Stimulated activated naive CD8-positive, alpha-beta T cell treated with anti-CD3 and anti-CD28 coated beads, Interleukin-15, Interleukin-2, amounts not matched to agents 100 U/mL and 50 U/mL, for 24 hours (primary cell): Measurements from ENCODE around the gene C16orf87.
"Not testable (repeated sequence)": the region's sequence is repeated elsewhere in the genome, so short reads cannot be mapped to it uniquely, and the experiment has no call there.

Experiments
- ATAC-seq: fragments of 150-1000 bp; cut with Tn5 transposase; one replicate; pipeline ENCODE4 v1.10.0; 2021
- DNase-seq: peaks from one replicate; pipeline ENCODE4 v3.0.0; 2021

The C16orf87 gene

DNA sequence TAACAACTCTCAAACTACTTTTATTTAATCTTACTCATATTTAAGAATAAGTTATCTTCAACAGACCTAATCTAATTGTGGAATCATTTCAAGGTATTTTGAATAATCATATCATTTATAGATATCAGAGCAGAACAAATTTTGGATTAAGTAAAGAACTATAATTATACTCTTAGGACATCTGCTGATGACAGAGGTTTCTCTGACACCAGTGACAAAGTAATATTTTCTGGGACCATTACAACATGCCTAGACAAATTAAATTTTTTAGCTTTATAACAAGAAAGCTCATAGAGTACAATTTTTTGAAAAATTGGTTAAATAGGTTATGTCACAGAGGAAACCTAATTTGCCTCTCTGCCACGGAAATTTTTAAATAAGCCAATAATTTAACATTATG lies 30.5 kb downstream of the C16orf87 start:
- ATAC-seq (no peak), DNase-seq (no peak)

DNA sequence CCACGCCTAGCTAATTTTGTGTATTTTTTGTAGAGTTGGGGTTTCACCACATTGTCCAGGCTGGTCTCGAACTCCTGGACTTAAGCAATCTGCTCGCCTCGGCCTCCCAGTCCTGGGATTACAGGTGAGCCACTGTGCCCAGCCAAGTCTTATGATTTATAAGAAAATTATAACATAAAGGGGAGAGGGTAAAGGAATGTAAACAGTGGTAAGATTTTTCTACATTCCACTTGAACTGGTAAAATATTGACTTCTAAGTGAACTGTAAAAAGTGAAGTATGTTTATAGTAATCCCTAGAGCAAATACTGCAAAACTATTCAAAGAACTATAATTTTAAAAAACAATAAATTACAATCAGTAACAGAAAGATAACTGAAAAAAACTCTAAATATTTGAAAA lies 33.5 kb downstream of the C16orf87 start:
- DNase-seq: no peak
- ATAC-seq: no peak

DNA sequence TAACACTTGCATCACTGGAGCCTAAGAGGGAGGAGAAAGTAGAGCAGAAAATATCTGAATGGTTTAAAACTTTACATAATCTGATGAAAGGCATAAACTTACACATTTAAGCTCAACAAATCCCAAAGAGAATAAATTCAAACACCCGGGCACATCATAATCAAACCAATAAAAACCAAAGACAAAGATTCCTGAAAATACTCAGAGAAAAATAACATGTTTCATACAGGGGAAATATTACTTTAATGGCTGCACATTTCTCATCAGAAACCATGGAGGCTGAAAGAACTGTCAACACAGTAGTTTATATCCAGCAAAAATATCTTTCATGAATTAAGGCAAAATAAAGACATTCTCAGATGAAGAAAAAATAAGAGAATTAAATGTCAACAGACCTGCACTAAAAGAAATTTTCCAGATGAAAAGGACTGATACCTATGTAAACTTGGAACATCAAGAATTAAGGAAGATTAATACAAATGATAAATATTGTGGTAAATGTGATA lies 34.2 kb downstream of the C16orf87 start:
- ATAC-seq (no peak), DNase-seq (no peak)

DNA sequence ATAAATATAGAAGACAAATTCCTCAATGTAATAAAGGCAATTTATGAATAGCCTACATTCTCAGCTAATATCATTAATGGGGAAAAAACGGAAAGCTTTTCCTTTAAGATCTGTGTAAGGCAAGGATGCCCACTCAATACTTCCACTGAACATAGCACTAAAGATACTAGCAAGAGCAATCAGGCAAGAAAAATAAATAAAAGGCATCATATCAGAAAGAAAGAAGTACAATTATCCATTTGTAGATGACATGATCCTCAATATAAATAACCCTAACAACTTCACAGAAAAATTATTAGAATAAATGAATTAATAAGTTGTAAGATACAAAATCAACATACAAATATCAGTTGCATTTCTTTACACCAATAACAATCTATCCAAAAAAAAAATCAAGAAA lies 37.1 kb downstream of the C16orf87 start:
- ATAC-seq (no peak), DNase-seq (no peak)

DNA sequence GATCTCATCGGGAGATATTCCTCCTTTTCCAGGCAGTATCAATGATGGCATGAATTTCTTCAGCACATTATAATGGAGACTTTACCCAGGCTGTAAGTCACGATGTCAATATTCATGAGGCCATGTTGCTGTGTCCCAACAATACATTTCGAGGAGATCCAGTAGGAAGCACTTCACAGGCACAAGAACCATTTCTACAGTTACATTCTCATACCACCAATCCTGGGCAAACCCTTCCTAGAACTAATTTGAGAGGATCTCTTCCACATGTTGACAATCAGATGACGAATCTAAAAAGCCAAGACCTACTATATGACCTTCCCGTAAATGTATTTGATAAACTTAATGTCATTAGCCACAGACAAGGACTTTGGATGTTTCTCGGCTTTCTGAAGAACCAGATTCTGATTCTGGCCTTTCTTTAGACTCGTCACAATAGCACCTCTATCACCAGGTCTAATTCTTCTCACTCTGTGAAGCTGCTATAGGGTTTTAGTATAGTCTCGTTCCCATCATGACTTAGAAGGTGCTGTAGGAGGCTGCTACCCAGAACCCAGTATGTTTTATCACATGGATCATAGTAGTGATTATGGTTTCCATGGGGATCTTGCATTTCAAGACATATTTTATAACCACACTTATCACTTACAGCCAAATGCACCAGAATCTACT lies 40.2 kb downstream of the C16orf87 start:
- no peak for DNase-seq
- no peak for ATAC-seq

DNA sequence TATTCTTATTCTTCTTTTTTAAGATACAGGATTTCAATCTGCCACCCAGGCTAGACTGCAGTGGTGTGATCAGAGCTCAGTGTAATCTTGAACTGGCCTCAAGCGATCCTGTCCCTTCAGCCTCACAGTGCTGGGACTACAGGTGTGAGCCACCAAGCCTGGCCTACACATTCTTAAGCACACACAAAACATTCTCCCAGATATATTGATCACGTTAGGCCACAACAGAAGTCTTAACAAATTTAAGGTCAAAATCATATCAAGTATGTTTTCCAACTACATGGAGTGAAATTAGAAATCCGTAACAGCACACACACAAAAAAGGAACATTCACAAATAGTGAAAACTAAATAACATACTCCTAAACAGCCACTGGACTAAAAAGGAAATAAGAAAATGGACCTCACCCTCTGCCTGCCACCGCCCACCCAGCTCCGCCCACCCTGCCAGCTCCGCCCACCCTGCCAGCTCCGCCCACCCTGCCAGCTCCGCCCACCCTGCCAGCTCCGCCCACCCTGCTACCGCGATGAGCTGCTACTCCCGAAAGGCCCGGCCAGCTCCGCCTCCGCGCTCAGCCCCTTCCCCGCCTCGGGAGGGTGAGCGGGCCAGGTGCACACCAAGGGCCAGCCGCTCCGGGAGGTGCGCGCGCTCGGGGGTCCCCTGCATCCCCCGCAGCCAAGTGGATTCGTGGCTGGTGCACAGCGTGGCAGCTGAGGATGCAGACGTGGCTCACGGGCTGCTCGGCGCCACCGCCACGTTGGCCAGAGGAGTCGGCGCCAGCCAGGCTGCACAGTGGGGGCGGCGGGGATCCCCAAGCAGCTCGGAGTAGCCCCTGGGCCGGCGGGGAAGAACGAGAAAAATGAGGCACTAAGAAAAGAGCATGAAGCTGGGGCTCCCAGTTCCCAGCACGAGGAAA lies 41.2 kb downstream of the C16orf87 start:
- ATAC-seq (peak; percentile 93), DNase-seq (peak; percentile 80)

DNA sequence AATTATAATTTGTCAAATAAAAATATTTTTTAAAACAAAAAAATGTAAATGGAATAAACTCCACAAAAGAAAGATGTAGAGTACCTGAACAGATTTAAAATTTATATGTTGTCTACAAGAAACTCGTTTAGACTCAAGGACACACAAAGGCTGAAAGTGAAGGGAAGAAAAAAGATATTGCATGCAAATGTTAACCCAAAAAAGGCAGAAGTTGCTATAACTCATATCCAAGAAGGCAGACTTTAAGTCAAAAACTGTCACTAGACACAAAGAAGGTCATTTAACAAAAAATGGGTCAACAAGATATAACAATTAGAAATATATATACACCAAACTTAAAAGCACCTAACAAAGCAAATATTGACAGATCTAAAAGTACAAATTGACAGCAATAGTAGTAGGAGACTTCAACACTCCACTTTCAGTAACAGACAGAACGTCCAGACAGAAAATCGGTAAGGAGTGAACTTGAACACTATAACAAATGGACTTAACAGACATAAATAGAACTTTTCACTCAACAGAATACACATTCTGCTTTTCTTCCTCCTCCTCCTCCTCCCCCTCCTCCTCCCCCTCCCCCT lies 42.0 kb downstream of the C16orf87 start:
- DNase-seq: no peak
- no peak for ATAC-seq

DNA sequence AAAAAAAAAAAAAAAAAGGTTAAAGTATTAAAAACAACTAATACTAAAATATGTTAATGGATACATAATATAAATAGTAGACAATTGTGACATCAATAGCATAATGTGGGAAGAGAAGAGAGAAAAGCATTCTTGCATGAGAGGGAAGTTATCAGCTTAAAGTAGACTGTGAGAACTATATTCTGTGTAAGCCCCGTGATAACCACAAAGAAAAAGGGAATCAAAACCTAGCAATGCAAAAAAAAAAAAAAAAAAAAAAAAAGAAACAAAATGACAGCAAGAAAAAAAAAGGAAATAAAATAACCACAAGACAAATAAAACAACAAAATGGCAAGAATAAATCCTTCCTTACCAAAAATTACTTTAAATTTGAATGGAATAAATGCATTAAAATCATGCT lies 43.1 kb downstream of the C16orf87 start:
- ATAC-seq (no peak), DNase-seq (no peak)

DNA sequence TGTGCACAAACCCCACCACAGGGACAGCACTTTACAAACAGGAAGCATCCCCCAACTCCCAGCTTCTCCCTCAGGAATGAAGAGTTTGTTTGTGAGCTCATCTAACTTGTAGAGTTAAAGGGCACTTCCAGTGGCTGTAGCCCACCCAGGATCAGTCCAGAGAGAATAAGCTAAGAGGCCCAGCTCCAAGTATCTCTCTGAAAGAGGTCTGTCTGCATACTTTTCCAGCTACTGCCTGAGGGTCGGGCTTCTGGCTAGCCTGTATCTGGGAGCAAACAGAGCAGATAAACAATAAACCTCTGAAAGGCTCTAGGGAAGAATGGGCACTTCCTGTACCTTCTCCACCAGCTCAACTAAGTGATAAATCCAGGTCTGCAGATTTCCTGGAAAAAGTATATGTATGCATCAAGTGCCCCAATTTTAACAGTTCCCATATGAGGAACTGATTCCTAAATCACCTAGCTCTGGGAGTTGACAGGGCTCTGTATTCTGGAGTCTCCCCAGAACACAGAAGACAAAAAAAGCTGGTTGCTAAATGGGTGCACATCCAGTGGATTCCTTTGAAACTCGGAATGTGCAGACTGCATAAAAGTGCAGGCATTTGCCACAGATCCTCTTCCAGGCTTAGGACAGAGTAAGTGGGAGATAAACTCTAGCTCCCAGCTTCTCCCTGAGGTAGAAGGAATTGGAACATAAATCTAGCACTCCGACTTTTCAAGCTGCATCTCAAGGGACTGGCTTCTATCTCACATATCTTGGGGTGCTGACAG lies 45.7 kb downstream of the C16orf87 start:
- ATAC-seq (no peak), DNase-seq (no peak)

DNA sequence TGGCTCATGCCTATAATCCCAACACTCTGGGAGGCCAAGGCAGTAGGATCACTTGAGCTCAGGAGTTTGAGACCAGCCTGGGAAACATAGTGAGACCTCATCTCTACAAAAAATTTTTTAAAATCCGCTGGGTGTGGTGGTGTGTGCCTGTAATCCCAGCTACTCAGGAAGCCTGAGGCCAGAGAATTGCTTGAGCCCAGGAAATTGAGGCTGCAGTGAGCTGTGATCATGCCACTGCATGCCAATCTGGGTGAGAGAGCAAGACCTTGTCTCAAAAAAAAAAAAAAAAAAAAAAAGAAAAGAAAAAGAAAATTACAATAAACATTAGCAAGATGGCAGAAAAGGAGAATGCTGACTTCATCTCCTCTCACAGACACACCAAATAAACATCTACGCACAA lies 46.4 kb downstream of the C16orf87 start:
- not testable (repeated sequence) for ATAC-seq, DNase-seq

DNA sequence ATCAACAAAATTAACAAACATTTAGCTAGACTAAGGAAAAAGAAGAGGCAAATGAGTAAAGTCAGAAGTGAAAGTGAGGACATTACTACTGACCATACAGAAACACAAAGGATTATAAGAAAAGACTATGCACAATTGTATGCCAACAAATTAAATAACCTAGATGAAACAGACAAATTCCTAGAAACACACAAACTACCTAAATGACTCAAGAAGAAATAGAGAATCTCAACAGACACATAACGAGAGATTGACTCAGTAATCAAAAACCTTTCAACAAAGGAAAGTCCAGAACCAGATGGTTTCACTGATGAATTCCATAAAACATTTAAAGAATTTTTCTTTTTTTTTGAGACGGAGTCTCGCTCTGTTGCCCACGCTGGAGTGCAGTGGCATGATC lies 47.2 kb downstream of the C16orf87 start:
- ATAC-seq: no peak
- no peak for DNase-seq

DNA sequence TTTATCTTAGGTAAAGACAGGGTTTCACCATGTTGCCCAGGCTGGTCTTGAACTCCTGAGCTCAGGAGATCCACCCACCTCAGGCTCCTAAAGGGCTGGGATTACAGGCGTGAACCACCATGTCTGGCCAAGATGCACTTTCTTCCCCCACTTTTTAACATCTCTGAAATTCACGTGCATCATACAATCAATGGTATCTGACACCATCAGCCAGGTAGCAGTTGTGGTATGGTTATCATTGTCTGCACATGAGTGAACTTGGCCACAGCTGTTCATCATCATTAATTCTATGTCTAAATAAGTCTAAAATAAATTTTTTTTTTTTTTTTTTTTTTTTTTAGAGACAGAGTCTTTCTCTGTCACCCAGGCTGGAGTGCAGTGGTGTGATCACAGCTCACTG lies 48.7 kb downstream of the C16orf87 start:
- DNase-seq (no peak), ATAC-seq (no peak)

DNA sequence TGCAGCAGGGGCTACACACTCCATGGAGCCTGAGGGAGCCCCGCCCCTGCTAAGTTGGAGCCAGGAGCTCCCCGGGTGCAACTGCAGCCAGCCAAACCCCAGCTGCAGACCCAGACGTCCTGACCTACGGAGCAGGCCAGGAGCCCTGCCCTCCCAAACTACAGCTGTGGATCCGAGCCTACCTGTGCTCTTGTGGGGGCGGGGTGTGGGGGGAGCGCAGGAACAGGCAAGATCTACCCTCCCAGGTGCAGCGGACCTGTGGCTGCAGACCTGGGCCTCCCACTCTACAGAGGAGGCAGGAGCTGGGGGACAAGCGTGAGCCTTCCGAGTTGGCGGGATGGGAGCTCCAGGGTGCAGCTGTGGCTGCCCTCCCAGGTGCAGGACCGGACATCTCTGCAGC lies 53.2 kb downstream of the C16orf87 start:
- ATAC-seq (no peak), DNase-seq (no peak)

DNA sequence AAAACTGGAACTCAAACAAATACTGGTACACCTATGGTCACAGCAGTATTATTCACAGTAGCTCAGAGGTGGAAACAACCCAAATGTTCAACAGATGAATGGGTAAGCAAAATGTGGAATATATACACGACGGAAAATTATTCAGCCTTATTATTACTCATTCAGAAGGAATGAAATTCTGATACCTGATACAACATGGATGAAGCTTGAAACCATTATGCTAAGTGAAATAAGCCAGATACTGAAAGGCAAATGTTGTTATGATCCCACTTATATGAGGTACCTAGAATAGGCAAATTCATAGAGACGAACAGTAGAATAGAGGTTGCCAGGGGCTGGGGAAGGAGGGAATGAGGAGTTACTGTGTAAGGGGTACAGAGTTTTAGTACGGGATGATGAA lies 55.8 kb downstream of the C16orf87 start:
- ATAC-seq: no peak
- DNase-seq: no peak

DNA sequence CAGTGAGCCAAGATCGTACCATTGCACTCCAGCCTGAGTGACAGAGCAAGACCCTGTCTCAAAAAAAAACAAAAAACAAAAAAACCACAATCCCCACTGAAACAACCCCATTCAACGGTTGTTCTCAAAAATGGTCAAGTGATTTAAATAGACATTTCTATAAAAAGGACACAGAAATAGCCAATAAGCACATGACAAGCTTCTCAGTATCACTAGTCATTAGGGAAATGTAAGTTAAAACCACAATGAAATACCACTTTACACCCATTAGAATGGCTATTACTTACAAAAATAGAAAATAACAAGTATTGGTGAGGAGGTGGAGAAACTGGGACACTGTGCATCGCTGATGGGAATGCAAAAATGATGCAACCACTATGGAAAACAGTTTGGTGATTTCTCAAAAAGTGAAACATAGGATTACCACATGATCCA lies 56.2 kb downstream of the C16orf87 start:
- ATAC-seq (no peak), DNase-seq (no peak)

DNA sequence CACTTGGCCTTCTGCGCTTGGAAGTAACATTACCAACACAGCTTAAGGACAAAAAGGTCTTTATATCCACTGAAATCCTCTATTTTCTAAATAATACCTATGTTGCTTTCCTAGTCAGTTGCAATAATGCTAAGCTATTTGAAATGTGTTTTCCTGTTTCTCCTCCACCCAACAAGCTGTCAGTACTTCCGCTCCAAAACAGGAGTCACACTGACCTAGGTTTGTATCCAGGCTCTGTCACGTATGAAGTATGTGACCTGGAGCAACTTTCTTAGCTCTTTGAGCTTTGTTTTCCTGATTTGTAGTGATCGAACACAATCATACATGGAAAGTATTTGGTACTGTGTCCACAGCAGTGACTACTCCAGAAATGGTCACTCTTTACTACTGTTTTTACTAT lies 58.5 kb downstream of the C16orf87 start:
- ATAC-seq (no peak), DNase-seq (no peak)

DNA sequence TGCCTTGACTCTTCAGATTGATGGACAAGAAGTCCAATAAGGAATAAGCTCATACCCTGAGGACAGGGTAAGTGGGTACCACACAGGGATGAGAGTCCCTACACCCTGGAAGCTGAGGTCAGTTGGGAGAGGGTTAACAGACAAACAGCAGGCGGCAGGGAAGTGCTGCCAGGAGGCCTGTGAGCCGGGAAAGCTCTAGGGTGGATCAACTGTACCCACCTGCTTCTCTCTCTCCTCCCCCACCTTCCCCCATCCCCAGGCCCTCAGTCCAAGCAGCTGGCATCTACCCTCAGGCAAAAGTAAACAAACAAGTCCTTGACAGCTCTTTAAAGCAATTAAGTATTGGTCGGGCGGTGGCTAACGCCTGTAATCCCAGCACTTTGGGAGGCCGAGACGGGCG lies 62.2 kb downstream of the C16orf87 start:
- no peak for ATAC-seq
- no peak for DNase-seq

DNA sequence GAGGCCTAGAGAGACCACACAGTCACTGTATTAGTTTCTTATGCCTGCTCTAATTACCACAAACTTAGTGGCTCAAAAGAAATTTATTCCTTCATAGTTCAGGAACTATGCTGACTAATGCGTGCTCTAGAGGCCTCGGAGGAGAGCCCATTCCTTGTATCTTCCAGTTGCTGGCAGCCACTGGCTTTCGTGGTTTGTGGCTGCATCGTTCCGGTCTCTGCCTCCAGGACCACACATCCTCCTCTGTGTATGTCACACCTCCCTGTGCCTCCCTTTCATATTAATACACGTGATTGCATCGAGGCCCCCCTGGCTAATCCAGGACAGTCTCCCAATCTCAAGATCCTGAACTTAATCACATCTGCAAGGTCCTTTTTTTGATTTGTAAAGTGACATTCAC lies 65.9 kb downstream of the C16orf87 start:
- DNase-seq (no peak), ATAC-seq (no peak)

DNA sequence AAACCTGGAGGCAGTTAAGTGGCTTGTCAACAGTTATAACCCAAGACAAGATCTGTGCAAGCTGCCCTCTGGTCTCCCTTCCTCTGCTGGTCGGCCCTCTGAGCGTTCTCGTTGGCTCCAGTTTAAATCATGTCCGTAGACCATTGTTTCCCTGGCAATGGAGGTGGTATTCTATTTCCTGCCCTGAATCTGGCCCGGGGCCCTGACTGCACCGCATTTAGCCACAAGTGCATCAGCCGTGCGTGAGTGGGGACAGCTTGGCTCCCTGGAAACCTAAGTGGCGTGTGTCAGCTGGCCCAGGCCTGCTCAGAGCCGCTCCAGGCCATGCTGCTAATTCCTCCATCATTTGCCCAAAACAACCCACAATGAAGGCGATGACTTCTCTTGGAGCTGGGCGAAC lies 67.8 kb downstream of the C16orf87 start:
- ATAC-seq (no peak), DNase-seq (no peak)

DNA sequence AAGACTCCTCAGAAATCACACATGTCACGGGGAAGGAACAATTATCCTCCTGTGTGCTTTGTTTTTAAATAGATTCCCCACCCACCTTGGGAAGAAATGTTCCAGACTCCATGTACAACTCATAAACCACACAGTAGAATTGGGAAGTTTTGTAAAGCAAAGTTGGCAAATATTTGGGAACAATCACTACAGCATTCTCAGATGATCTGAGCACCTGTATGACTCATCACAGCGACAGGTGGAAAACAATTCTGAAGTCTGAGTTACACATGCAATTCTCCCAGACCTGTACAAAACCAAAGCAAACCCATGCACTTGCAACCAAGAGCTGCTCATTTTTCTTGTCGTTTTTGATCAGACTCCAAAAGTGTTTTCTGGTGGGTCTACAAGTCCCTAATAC lies 68.4 kb downstream of the C16orf87 start:
- DNase-seq: no peak
- no peak for ATAC-seq

DNA sequence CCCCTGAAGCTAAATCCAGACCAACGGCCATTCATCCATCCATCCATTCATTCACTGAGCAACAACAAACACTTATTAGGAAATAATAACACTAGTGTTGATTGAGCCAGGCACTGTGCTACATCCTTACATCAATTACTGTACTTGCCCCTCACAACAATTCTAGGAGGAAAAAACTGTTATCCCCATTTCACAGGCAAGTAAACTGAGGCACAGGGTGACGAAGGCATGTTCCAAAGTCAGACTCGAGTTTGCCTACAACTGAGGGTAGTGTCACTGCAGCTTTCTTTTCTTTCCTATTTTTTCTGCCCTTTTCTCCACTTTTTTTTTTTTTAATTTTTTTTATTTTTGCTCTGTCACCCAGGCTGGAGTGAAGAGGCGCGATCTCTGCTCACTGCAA lies 71.7 kb downstream of the C16orf87 start:
- DNase-seq (no peak), ATAC-seq (no peak)

DNA sequence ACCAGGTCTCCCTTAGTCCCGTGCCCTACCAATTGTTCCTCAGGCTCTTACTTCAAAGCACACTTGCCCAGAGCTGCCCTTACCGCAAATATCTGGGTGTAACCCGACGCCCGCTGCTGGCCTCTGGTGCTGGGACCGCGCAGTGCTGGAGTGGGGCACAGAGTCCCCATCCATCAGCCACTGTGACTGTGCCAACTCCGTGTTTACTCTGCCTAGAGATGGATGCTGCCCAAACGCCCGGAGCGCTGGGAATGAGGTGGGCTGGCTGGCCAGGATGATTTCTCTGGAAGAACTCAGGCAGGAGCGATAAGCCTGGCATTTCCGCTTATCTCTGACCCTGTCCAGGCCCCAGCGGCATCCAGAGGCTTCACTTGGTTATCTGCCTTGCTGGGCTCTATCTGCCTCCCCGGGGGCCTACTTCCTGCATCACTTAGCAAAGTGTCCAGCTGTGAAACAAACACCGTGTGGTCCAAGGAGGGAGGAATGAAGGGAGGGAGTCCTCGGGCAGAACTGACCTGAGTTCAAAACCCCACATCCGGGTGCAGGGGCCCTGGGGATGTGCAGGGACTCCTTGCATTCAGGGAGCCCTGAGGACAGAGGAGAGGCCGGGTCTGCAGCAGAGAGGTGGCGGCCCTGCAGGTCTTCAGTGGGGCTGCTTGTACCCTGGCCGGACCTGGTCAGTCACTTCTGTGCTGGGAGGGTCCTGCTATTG lies 73.5 kb downstream of the C16orf87 start:
- no peak for ATAC-seq
- no peak for DNase-seq
